Natural killer cell (primary cell): ENCODE measurements around the gene BOK. TPM values are rescaled to one million over a fixed set of nuclear protein-coding genes. Genes with fewer than 3 reads are reported as not detected.
"Not testable (repeated sequence)": the region's sequence is repeated elsewhere in the genome, so short reads cannot be mapped to it uniquely, and the experiment has no call there.

Source experiments
- ATAC-seq, 3 donors: fragments of 150-1000 bp in 2 of 3; fragments of 200-7000 bp in 1 of 3; cut with Tn5 transposase; 1 replicate in 1 of 3; 2 replicates in 2 of 3; pipeline ENCODE4 v1.10.0; 2021; ENCODE audit warnings: mild to moderate bottlenecking in 2 of 3, moderate library complexity in 2 of 3
- DNase-seq, 2 donors: peaks; one replicate each; pipeline versions ENCODE4 v3.0.0 to v3.0.0-alpha.2; 2013 to 2021; ENCODE audit warnings: mixed read lengths in 1 of 2
- H3K27ac ChIP-seq: one replicate; pipeline ENCODE4 v1.5.1; 2013; ENCODE audit warnings: mild to moderate bottlenecking, low read length
- H3K27me3 ChIP-seq: one replicate; pipeline ENCODE4 v1.6.1; 2013; ENCODE audit warnings: low read length; ENCODE audit not compliant: control insufficient read depth, insufficient read depth
- H3K36me3 ChIP-seq: one replicate; pipeline ENCODE4 v1.6.1; 2013; ENCODE audit warnings: low read length; ENCODE audit not compliant: control insufficient read depth, insufficient read depth
- H3K4me1 ChIP-seq: one replicate; pipeline ENCODE4 v1.6.1; 2013; ENCODE audit warnings: low read length; ENCODE audit not compliant: control insufficient read depth, insufficient read depth
- H3K4me3 ChIP-seq: one replicate; pipeline ENCODE4 v1.5.1; 2013; ENCODE audit warnings: low read length
- H3K9me3 ChIP-seq: one replicate; pipeline ENCODE4 v1.6.1; 2013; ENCODE audit warnings: low read length; ENCODE audit not compliant: control insufficient read depth, insufficient read depth
- H3K27ac Mint-ChIP-seq, 2 donors: one replicate each; pipeline ENCODE4 v1.8.0; 2022; ENCODE audit warnings: mild to moderate bottlenecking in 2 of 2, mixed read lengths in 2 of 2, moderate library complexity in 1 of 2
- H3K27me3 Mint-ChIP-seq, 2 donors: one replicate each; pipeline ENCODE4 v1.8.0; 2022; ENCODE audit warnings: low read depth in 2 of 2, mixed read lengths in 2 of 2
- H3K36me3 Mint-ChIP-seq: one replicate; pipeline ENCODE4 v1.8.0; 2022; ENCODE audit warnings: mixed read lengths
- H3K4me1 Mint-ChIP-seq, 2 donors: one replicate each; pipeline ENCODE4 v1.8.0; 2022; ENCODE audit warnings: mixed read lengths in 2 of 2
- H3K4me3 Mint-ChIP-seq: one replicate; pipeline ENCODE4 v1.8.0; 2022; ENCODE audit warnings: mild to moderate bottlenecking, moderate library complexity, mixed read lengths
- H3K9me3 Mint-ChIP-seq, 2 donors: one replicate each; pipeline ENCODE4 v1.8.0; 2022; ENCODE audit warnings: mixed read lengths in 2 of 2
- WGBS: methylation state at CpG from one replicate; pipeline ENCODE4 v1.1.7; 2013; ENCODE audit warnings: missing lambda C conversion rate; ENCODE audit not compliant: insufficient coverage; 5-methylcytosine and 5-hydroxymethylcytosine counted together
- intact Hi-C: fragments of 100-400 bp; cut with micrococcal nuclease; formaldehyde crosslinking; loops from one replicate; pipeline ENCODE4 v1.14.2; 2022
- total RNA-seq, 4 donors: library from RNA; stranded (reverse); fragments of 120-200 nt in 1 of 4; gene quantifications; one replicate each; pipeline versions ENCODE4 v1.2.3 to v1.2.4, GENCODE V29; 2013 to 2022
- TF ChIP-seq, protein P1 (sequence below): fragments of 200-600 bp; IDR thresholded peaks from one replicate; pipeline ENCODE4 v1.8.0; 2022; ENCODE audit warnings: antibody characterized with exemption

BOK gene
- total RNA-seq, 3 donors from 2014 or later (not counting 1 experiment from before 2014, with no cell fraction given), result 11.0 to 23.7 (median 19.6) TPM

- peak overlapping the region; percentile 36 for H3K27ac ChIP-seq
- H3K4me3 Mint-ChIP-seq, result no peak overlapping the region
- peaks cover 26% of the 10 kb centered on the region for H3K4me1 ChIP-seq
- TF ChIP-seq, protein P1, sequence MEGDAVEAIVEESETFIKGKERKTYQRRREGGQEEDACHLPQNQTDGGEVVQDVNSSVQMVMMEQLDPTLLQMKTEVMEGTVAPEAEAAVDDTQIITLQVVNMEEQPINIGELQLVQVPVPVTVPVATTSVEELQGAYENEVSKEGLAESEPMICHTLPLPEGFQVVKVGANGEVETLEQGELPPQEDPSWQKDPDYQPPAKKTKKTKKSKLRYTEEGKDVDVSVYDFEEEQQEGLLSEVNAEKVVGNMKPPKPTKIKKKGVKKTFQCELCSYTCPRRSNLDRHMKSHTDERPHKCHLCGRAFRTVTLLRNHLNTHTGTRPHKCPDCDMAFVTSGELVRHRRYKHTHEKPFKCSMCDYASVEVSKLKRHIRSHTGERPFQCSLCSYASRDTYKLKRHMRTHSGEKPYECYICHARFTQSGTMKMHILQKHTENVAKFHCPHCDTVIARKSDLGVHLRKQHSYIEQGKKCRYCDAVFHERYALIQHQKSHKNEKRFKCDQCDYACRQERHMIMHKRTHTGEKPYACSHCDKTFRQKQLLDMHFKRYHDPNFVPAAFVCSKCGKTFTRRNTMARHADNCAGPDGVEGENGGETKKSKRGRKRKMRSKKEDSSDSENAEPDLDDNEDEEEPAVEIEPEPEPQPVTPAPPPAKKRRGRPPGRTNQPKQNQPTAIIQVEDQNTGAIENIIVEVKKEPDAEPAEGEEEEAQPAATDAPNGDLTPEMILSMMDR, result no peak
- H3K36me3 ChIP-seq, result no peaks in the 10 kb centered on the region
- WGBS, result 96% methylated on average over 26 of the region's 27 CpGs
- H3K9me3 ChIP-seq, result no peaks in the 10 kb centered on the region
- no peaks in the 10 kb centered on the region for H3K27me3 Mint-ChIP-seq
- H3K9me3 Mint-ChIP-seq, result no peaks in the 10 kb centered on the region
- H3K4me1 Mint-ChIP-seq, result peaks cover 0 to 25% of the 10 kb centered on the region in 2 donors
- no peaks in the 10 kb centered on the region for H3K27me3 ChIP-seq
- no peak overlapping the region for H3K4me3 ChIP-seq
- DNase-seq (no peak), ATAC-seq (no peak)
- H3K36me3 Mint-ChIP-seq, result no peaks in the 10 kb centered on the region
- intact Hi-C loops, result no loop called here
- H3K27ac Mint-ChIP-seq, result peak overlapping the region; percentile 47 to 54
These were observed 13.5 kb downstream of the BOK start for GRCh38 chr2:241571821-241572620.

DNA sequence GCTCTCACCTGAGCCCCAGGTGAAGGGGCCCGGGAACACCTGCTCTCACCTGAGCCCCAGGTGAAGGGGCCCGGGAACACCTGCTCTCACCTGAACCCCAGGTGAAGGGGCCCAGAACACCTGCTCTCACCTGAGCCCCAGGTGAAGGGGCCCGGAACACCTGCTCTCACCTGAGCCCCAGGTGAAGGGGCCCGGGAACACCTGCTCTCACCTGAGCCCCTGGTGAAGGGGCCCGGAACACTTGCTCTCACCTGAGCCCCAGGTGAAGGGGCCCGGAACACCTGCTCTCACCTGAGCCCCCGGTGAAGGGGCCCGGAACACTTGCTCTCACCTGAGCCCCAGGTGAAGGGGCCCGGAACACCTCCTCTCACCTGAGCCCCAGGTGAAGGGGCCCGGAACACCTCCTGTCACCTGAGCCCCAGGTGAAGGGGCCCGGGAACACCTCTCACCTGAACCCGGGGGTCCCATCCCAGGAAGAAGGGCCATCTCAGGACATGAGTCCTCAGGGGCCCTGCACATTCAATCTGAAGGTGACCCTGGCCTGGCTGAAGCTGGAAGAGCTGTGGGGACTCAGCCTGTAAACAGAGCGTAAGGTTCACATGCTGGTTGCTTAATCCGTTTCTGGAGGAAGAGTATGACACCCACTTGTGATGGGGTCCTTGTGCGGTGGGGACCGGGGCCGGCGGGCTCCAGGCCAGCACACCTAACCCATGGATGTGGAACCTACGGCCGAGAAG lies 14.5 kb downstream of the BOK start:
- H3K4me3 Mint-ChIP-seq, H3K27ac ChIP-seq, H3K36me3 ChIP-seq, intact Hi-C loops, DNase-seq, H3K27me3 Mint-ChIP-seq, H3K9me3 ChIP-seq, H3K36me3 Mint-ChIP-seq, H3K4me3 ChIP-seq, H3K27me3 ChIP-seq, H3K9me3 Mint-ChIP-seq, ATAC-seq: not testable (repeated sequence)
- peaks cover 26% of the 10 kb centered on the region for H3K4me1 ChIP-seq
- 96% methylated on average over 18 of the region's 20 CpGs for WGBS
- H3K27ac Mint-ChIP-seq, result peak overlapping the region in 1 of 2 donors; percentile 13
- H3K4me1 Mint-ChIP-seq, result peaks cover 0 to 26% of the 10 kb centered on the region in 2 donors

GRCh38 chr2:241573741-241574140 lies 15.2 kb downstream of the BOK start:
- Mint-ChIP-seq H3K27ac (peak overlapping the region in 1 of 2 donors; percentile 13), H3K4me1 (peaks cover 0 to 26% of the 10 kb centered on the region in 2 donors), H3K4me3 (no peak overlapping the region), H3K9me3 (no peaks in the 10 kb centered on the region), H3K36me3 (no peaks in the 10 kb centered on the region), H3K27me3 (no peaks in the 10 kb centered on the region)
- DNase-seq (no peak), ATAC-seq (no peak)
- Histone ChIP-seq H3K27ac (no peak overlapping the region), H3K4me3 (no peak overlapping the region), H3K9me3 (no peaks in the 10 kb centered on the region), H3K4me1 (peaks cover 26% of the 10 kb centered on the region), H3K36me3 (no peaks in the 10 kb centered on the region), H3K27me3 (no peaks in the 10 kb centered on the region)
- intact Hi-C loops, result no loop called here
- WGBS, result 98% methylated on average over 10 of the region's 12 CpGs
- TF ChIP-seq, protein P1, result no peak

DNA sequence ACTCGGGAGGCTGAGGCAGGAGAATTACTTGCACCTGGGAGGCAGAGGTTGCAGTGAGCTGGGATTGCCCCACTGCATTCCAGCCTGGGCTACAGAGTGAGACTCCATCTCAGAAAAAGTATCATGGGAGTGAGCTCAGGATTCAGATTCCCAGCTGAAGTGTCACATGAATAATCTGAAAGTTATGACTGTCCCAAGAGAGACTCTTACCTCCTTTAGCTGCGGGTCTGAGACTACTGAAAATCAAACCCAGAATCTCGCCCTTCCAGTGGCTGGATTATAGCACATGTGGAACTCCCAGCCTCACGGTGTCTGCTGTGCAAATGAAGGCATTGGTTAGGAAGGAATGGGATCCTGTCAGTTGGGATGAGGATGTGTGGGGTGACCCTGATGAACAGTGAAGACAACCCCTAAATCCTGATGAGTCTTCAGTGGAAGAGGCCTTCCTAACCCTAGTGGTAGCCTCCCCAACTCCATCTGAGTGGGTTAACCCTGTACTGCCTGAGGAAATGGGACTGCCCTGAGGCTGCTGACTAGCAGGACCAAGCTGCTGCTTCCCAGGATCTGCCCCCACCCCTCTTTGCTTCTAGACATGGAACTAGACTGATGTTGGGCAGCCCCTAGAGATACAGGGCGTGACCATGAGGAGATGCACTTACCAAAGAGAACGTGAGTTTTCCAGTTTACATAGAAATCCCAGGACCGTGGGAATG lies 16.5 kb downstream of the BOK start:
- Mint-ChIP-seq H3K4me1 (peaks cover 0 to 18% of the 10 kb centered on the region in 2 donors), H3K4me3 (no peak overlapping the region), H3K9me3 (no peaks in the 10 kb centered on the region), H3K27ac (peak overlapping the region in 1 of 2 donors; percentile 21), H3K36me3 (no peaks in the 10 kb centered on the region), H3K27me3 (no peaks in the 10 kb centered on the region)
- H3K27ac ChIP-seq, result no peak overlapping the region
- DNase-seq (no peak), ATAC-seq (no peak)
- H3K27me3 ChIP-seq, result no peaks in the 10 kb centered on the region
- WGBS, result 93% methylated on average over 7 of the region's 7 CpGs
- intact Hi-C loops, result no loop called here
- H3K36me3 ChIP-seq, result no peaks in the 10 kb centered on the region
- H3K9me3 ChIP-seq, result no peaks in the 10 kb centered on the region
- TF ChIP-seq, protein P1, result no peak
- H3K4me3 ChIP-seq, result no peak overlapping the region
- peaks cover 19% of the 10 kb centered on the region for H3K4me1 ChIP-seq
